NT2/D1 (cell line): ENCODE measurements around the gene ITCH.

ENCODE experiments used
- DNase-seq: peaks from one replicate; pipeline ENCODE4 v3.0.0-alpha.2; 2011; ENCODE audit warnings: low read depth, low spot score
- H3K27me3 ChIP-seq: 2 replicates; pipeline ENCODE4 v1.6.0; 2011; ENCODE audit warnings: mild to moderate bottlenecking; ENCODE audit not compliant: insufficient read length, insufficient read depth
- H3K36me3 ChIP-seq: 2 replicates; pipeline ENCODE4 v1.6.1; 2011; ENCODE audit warnings: mild to moderate bottlenecking, low read length, mixed read lengths; ENCODE audit not compliant: insufficient read depth, insufficient read length
- H3K4me1 ChIP-seq: 2 replicates; pipeline ENCODE4 v1.5.1; 2011; ENCODE audit not compliant: insufficient read depth, insufficient read length
- H3K4me3 ChIP-seq: 2 replicates; pipeline ENCODE4 v1.5.1; 2011; ENCODE audit warnings: low read depth; ENCODE audit not compliant: insufficient read length
- H3K9ac ChIP-seq: 2 replicates; pipeline ENCODE4 v1.6.0; 2011; ENCODE audit warnings: low read depth; ENCODE audit not compliant: insufficient read length
- H3K9me3 ChIP-seq: 2 replicates; pipeline ENCODE4 v1.5.1; 2011; ENCODE audit warnings: mild to moderate bottlenecking, low read length; ENCODE audit not compliant: insufficient read depth
- SUZ12 ChIP-seq: IDR thresholded peaks from 2 replicates; pipeline ENCODE4 v1.6.1; 2011; ENCODE audit not compliant: insufficient read length, insufficient read depth; ENCODE audit errors: extremely low read depth
- YY1 ChIP-seq: IDR thresholded peaks from 2 replicates; pipeline ENCODE4 v1.6.1; 2011; ENCODE audit not compliant: insufficient read length, insufficient read depth
- ZNF274 ChIP-seq: IDR thresholded peaks from 2 replicates; pipeline ENCODE4 v1.6.1; 2011; ENCODE audit warnings: mild to moderate bottlenecking, low read depth, low read length

Gene ITCH

DNA sequence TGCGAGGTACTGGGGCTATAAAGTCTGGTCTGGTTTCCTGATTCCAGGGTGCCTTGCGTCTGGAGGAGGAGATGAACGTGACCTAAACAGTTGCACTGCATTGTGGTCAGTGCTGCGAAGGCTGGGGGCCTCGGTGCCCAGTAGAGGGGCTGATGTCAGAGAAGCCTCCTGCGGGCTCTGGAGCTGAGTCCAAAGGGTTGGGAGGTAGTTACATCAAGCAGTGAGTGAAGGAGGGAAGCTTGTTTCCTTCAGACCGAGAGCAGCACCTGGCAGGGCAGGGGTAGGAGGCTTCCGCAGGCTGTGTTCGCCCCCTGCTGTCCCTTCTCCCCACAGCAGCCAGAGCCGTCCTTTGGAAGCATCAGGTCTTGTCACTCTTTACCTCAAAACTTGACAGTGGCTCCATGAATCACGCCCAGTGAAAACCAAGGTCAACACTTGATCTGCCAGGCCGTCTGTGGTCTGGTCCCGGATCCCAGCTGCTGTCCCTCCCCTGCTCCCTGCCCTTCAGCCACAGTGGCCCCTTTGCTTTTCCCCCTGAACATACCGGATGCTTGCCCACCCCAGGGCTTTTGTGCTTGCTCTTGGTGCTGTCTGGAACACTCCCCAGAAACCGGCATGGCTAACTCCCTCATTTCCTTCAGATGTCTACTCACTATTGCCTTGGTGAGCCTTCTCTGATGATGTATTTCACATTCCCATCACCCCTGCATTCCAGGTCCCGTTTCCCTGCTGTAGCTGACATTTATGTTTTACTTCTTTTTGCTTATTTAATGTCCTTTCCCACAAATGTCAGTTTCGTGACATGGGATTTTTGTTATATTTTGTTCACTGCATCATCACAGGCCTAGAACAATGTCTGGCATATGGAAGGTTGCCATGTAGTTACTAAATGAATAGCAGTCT is 160.1 kb downstream of the ITCH start:
- Histone ChIP-seq H3K9ac (peak overlapping the region; percentile 13), H3K9me3 (no peaks in the 10 kb centered on the region)
- TF ChIP-seq YY1 (no peak), ZNF274 (no peak), SUZ12 (no peak)

DNA sequence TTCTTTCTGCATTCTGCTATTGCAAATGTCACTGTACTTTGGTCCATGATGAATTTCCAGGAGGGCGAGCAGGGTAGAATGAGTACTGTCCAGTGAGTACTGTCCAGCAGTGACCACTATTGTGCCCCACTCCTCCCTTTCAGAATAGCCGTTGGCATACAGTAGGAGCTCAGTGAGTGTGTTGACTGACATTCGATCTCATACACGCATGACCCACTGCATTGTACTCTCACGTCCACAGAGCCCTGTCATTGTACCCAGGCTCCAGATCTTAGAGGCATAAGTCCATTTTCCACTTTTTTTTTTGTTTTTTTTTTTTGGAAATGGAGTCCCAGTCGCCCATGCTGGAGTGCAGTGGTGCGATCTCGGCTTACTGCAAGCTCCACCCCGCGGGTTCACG is 161.4 kb downstream of the ITCH start:
- no peak for TF ChIP-seq ZNF274
- TF ChIP-seq YY1 = no peak
- no peak for TF ChIP-seq SUZ12
- H3K9ac ChIP-seq = no peak overlapping the region
- no peaks in the 10 kb centered on the region for H3K27me3 ChIP-seq
- DNase-seq = no peak
- peaks cover 11% of the 10 kb centered on the region for H3K4me1 ChIP-seq
- no peaks in the 10 kb centered on the region for H3K9me3 ChIP-seq
- peaks cover 59% of the 10 kb centered on the region for H3K36me3 ChIP-seq
- H3K4me3 ChIP-seq = no peak overlapping the region

More for the DNA sequence above, 160.1 kb downstream of the ITCH start:
- DNase-seq = peak; percentile 52
- H3K4me3 ChIP-seq = no peak overlapping the region
- no peaks in the 10 kb centered on the region for H3K27me3 ChIP-seq
- H3K36me3 ChIP-seq = peaks cover 54% of the 10 kb centered on the region
- peaks cover 11% of the 10 kb centered on the region for H3K4me1 ChIP-seq

DNA sequence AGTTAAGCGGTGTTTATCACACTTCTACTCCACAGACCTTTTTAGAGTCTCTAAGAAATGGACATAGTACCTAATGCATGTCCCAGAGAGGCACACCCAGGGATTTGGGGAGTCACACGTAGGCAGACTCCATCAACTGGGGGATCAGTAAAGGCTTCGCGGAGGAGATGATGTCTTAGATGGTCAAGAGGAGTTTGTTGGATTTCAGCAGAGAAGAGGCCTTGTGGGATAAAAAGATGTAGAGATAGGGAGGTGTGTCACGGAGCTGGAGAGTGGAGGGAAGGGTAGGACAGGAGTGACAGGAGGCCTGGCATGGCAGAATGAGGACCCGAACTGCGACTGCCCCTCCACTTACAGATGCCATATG is 162.3 kb downstream of the ITCH start:
- Histone ChIP-seq H3K4me3 (no peak overlapping the region), H3K9me3 (no peaks in the 10 kb centered on the region), H3K27me3 (no peaks in the 10 kb centered on the region), H3K9ac (no peak overlapping the region), H3K4me1 (peaks cover 11% of the 10 kb centered on the region), H3K36me3 (peaks cover 63% of the 10 kb centered on the region)
- no peak for DNase-seq
- no peak for TF ChIP-seq YY1
- no peak for TF ChIP-seq ZNF274
- TF ChIP-seq SUZ12 = no peak

DNA sequence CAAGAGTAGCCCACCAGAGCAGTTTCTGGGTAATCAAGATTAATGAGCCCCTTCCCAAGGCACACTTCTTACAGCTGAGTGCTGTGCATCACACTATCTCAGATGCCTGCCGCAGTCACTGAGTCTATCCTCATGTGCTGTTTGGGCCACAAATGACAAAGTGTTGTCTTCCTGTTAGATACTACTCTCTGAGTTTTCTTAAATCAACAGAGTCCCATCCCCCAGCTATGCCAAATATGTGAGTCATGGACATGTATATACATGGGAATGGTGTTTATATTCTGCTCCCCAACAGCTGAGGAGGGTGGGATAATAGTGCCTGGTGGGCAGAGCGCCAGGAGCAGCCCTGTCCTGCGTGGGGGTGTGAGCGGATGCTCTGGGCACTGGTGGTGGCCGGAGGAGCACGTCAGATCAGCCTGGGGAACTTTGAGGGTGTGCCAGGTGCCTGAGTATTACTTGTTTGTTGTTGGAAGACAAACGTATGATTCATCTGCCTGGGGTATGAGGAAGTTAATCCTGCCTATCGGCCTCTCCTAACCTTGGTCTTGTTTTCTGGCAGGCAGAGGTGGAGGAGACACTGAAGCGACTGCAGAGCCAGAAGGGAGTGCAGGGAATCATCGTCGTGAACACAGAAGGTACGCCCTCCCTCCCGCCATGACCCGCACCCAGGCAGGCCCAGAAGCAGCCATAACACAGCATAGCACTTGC is 162.8 kb downstream of the ITCH start:
- TF ChIP-seq ZNF274 = no peak
- TF ChIP-seq YY1 = no peak
- TF ChIP-seq SUZ12 = no peak
- Histone ChIP-seq H3K4me3 (no peak overlapping the region), H3K27me3 (no peaks in the 10 kb centered on the region), H3K9me3 (no peaks in the 10 kb centered on the region), H3K36me3 (peaks cover 68% of the 10 kb centered on the region), H3K4me1 (peaks cover 11% of the 10 kb centered on the region), H3K9ac (no peak overlapping the region)
- no peak for DNase-seq

DNA sequence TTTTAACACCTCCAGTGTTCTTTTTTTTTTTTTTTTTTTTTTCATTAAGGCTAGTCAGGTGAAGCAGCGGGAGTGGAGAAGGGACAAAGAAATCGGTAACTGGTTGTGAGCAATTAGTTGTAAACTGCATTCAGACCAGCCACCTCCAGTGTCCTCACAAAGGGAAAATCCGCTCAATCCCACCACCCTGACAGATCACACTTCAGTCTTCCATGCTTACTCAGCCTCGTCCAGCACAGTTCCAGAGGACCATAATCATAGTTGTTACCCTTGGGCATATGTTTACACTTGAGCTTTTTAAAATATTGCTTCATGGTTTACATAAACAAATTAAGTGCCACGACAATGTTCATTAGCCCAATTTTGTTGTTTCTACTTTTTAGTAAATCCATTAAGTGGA is 163.4 kb downstream of the ITCH start:
- no peak for TF ChIP-seq SUZ12
- TF ChIP-seq ZNF274 = no peak
- no peak for TF ChIP-seq YY1
- H3K9me3 ChIP-seq = no peaks in the 10 kb centered on the region
- H3K9ac ChIP-seq = no peak overlapping the region
- H3K4me1 ChIP-seq = peaks cover 11% of the 10 kb centered on the region
- DNase-seq = no peak
- peaks cover 73% of the 10 kb centered on the region for H3K36me3 ChIP-seq
- H3K4me3 ChIP-seq = no peak overlapping the region
- no peaks in the 10 kb centered on the region for H3K27me3 ChIP-seq

DNA sequence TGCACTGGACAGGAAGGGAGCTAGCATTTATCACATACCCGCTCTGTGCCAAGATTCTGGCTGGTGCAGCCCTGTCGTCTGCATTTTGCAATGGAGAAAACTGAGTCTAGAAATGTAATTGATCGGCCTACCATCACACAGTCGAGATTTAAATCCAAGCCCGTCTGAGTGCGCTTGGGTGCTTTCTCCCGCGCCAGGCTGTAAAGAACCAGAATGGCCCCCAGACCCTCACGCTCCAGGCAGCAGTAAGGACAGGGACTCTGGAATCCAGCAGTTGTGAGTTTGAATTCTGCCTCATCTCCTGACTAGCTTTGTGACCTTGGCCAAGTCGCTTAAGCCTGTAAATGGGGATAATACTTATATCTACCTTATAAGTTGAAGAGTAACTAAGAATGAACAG is 163.9 kb downstream of the ITCH start:
- H3K4me1 ChIP-seq = peaks cover 11% of the 10 kb centered on the region
- no peak overlapping the region for H3K9ac ChIP-seq
- DNase-seq = no peak
- no peaks in the 10 kb centered on the region for H3K9me3 ChIP-seq
- H3K4me3 ChIP-seq = no peak overlapping the region
- H3K27me3 ChIP-seq = no peaks in the 10 kb centered on the region
- H3K36me3 ChIP-seq = peaks cover 73% of the 10 kb centered on the region
- TF ChIP-seq SUZ12 (no peak), YY1 (no peak), ZNF274 (no peak)

DNA sequence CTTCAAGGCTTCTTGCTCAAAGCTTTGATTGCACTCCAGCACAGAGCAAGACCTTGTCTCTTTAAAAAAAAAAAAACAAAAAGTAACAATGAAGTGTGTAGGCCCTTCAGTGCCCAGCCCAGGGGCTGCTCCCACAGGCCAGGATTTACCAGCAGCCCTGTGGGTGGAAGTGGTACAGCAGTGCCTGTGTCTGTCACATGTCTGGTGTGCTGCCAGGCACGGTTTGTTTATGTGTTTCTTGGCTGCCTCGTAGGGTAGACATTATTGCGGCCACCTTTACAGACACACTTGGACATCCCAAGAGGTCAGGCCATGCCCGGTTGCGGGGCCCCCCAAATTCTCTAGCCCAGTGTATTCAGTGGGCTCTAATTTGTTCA is 165.8 kb downstream of the ITCH start:
- H3K4me1 ChIP-seq = peaks cover 6% of the 10 kb centered on the region
- no peak overlapping the region for H3K4me3 ChIP-seq
- H3K36me3 ChIP-seq = peaks cover 75% of the 10 kb centered on the region
- no peak for TF ChIP-seq YY1
- TF ChIP-seq ZNF274 = no peak
- no peak for TF ChIP-seq SUZ12
- no peak overlapping the region for H3K9ac ChIP-seq
- H3K9me3 ChIP-seq = no peaks in the 10 kb centered on the region
- H3K27me3 ChIP-seq = no peaks in the 10 kb centered on the region
- no peak for DNase-seq
